Stimulated activated naive B cell treated with anti-CD40 and anti-IgM and Interleukin-4, amounts not matched to agents 10 μg/mL and 1 μg/mL and 100 μg/mL, for 72 hours (primary cell): ENCODE results near the gene CYTH1.

Source experiments
- ATAC-seq, 2 donors: fragments of 150-1000 bp; cut with Tn5 transposase; replicated peaks; 2 replicates each; pipeline ENCODE4 v1.10.0; 2021; ENCODE audit warnings: moderate library complexity in 1 of 2
- DNase-seq: peaks from one replicate; pipeline ENCODE4 v3.0.0; 2021
- H3K27ac Mint-ChIP-seq: one replicate; pipeline ENCODE4 v1.8.0; 2022; ENCODE audit warnings: mild to moderate bottlenecking, mixed read lengths
- H3K27me3 Mint-ChIP-seq, 2 donors: one replicate each; pipeline ENCODE4 v1.8.0; 2022; ENCODE audit warnings: mixed read lengths in 2 of 2
- H3K36me3 Mint-ChIP-seq, 2 donors: one replicate each; pipeline ENCODE4 v1.8.0; 2022; ENCODE audit warnings: mixed read lengths in 2 of 2, mild to moderate bottlenecking in 1 of 2
- H3K4me1 Mint-ChIP-seq, 2 donors: one replicate each; pipeline ENCODE4 v1.8.0; 2022; ENCODE audit warnings: mixed read lengths in 2 of 2, mild to moderate bottlenecking in 1 of 2
- H3K4me3 Mint-ChIP-seq, 2 donors: one replicate each; pipeline ENCODE4 v1.8.0; 2022; ENCODE audit warnings: mild to moderate bottlenecking in 2 of 2, mixed read lengths in 2 of 2, moderate library complexity in 1 of 2
- H3K9me3 Mint-ChIP-seq, 2 donors: one replicate each; pipeline ENCODE4 v1.8.0; 2022; ENCODE audit warnings: mixed read lengths in 2 of 2, mild to moderate bottlenecking in 1 of 2

CYTH1 gene

GRCh38 chr17:78723957-78724356 is 58.1 kb downstream of the CYTH1 start:
- Mint-ChIP-seq H3K9me3 (no peaks in the 10 kb centered on the region), H3K4me3 (peak overlapping the region; percentile 30 to 80), H3K27ac (peak overlapping the region; percentile 84), H3K36me3 (peaks cover 64 to 69% of the 10 kb centered on the region in 2 donors), H3K27me3 (no peaks in the 10 kb centered on the region), H3K4me1 (peaks cover 72 to 97% of the 10 kb centered on the region in 2 donors)
- no peak for DNase-seq
- no peak for ATAC-seq

GRCh38 chr17:78723001-78723796 is 58.9 kb downstream of the CYTH1 start:
- ATAC-seq: no peak
- peaks cover 68 to 73% of the 10 kb centered on the region in 2 donors for H3K36me3 Mint-ChIP-seq
- H3K9me3 Mint-ChIP-seq: no peaks in the 10 kb centered on the region
- no peak for DNase-seq
- H3K27ac Mint-ChIP-seq: peak overlapping the region; percentile 88
- H3K4me3 Mint-ChIP-seq: peak overlapping the region; percentile 75 to 80
- no peaks in the 10 kb centered on the region for H3K27me3 Mint-ChIP-seq
- H3K4me1 Mint-ChIP-seq: peaks cover 77 to 98% of the 10 kb centered on the region in 2 donors

GRCh38 chr17:78722246-78722761 is 59.8 kb downstream of the CYTH1 start:
- peak overlapping the region; percentile 75 to 80 for H3K4me3 Mint-ChIP-seq
- no peaks in the 10 kb centered on the region for H3K27me3 Mint-ChIP-seq
- DNase-seq (peak; percentile 59), ATAC-seq (peak; percentile 64 to 72)
- no peaks in the 10 kb centered on the region for H3K9me3 Mint-ChIP-seq
- H3K27ac Mint-ChIP-seq: peak overlapping the region; percentile 88
- peaks cover 62 to 68% of the 10 kb centered on the region in 2 donors for H3K36me3 Mint-ChIP-seq
- peaks cover 80 to 98% of the 10 kb centered on the region in 2 donors for H3K4me1 Mint-ChIP-seq

- Mint-ChIP-seq H3K9me3 (no peaks in the 10 kb centered on the region), H3K27me3 (no peaks in the 10 kb centered on the region), H3K36me3 (peaks cover 49 to 60% of the 10 kb centered on the region in 2 donors), H3K27ac (peak overlapping the region; percentile 94), H3K4me3 (peak overlapping the region; percentile 62 to 72), H3K4me1 (peaks cover 78 to 98% of the 10 kb centered on the region in 2 donors)
- ATAC-seq: no peak
- no peak for DNase-seq
Measured at GRCh38 chr17:78719630-78720298, 62.3 kb downstream of the CYTH1 start.

DNA sequence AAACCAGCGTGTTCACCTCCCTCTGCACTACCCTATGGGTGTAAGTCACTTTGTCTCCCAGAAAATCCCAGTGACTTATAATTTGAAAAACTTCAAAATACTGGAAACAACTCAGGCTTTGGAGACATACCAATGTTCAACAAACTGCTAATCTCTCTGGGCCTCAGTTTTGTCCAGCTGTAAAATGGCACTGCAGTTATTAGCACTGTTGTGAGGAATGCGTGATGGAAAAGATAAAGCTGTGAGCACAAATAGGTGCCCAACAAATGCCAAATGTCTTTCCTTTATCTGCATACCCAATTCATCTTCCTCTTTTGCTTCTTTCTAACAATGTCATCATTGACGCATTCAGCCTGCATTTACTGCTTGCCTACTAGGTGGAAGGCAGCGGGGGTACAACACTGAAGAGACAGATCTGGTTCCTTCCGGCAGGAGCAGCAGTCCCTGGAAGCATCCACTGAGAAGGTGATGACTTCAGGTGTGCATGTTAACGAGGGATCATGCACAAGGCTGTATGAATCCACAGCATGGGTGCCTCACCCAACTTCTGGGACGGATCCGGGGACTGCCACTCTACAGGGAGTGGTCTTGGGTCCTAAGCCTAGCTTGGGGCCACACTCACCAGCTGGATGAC is 63.4 kb downstream of the CYTH1 start:
- peaks cover 73 to 97% of the 10 kb centered on the region in 2 donors for H3K4me1 Mint-ChIP-seq
- H3K27me3 Mint-ChIP-seq: no peaks in the 10 kb centered on the region
- peak overlapping the region; percentile 62 to 72 for H3K4me3 Mint-ChIP-seq
- DNase-seq (no peak), ATAC-seq (peak; percentile 60 to 66)
- H3K27ac Mint-ChIP-seq: peak overlapping the region; percentile 94
- peaks cover 46 to 63% of the 10 kb centered on the region in 2 donors for H3K36me3 Mint-ChIP-seq
- no peaks in the 10 kb centered on the region for H3K9me3 Mint-ChIP-seq

GRCh38 chr17:78717431-78717980 is 64.6 kb downstream of the CYTH1 start:
- DNase-seq: no peak
- peak overlapping the region; percentile 94 for H3K27ac Mint-ChIP-seq
- ATAC-seq: no peak
- no peaks in the 10 kb centered on the region for H3K9me3 Mint-ChIP-seq
- H3K4me1 Mint-ChIP-seq: peaks cover 64 to 97% of the 10 kb centered on the region in 2 donors
- peaks cover 35 to 55% of the 10 kb centered on the region in 2 donors for H3K36me3 Mint-ChIP-seq
- H3K4me3 Mint-ChIP-seq: peak overlapping the region; percentile 62 to 72
- no peaks in the 10 kb centered on the region for H3K27me3 Mint-ChIP-seq

DNA sequence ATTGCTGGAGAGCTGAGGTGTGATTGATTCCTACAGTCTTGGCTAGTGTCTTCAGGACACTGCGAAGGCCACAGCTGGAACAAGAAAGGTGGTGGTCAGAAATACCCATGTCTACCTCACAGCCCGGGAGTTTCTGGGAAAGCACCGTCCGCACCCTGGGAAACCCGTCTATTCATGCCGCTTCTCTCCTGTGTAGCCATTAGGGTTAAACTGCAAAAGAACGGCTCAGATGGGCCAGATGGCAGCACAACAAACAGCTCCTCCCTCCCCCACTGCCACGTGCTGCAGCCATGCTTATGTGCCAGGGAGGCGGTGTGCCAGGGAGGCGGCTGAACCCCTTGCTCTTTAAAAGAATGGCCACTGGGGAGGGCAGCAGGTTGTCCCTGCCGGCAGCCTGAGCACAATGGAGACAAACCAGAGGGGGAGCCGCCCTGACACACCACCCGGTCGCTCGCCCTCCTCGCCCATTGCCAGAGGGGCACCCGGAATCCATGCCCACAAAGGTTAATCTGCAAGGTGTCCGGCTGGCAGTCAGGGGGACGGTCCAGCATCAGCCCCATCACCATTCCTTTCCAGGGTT is 65.2 kb downstream of the CYTH1 start:
- peak overlapping the region; percentile 91 for H3K27ac Mint-ChIP-seq
- peak; percentile 31 to 47 for ATAC-seq
- H3K4me3 Mint-ChIP-seq: peak overlapping the region; percentile 62 to 72
- no peak for DNase-seq
- H3K27me3 Mint-ChIP-seq: no peaks in the 10 kb centered on the region
- peaks cover 62 to 95% of the 10 kb centered on the region in 2 donors for H3K4me1 Mint-ChIP-seq
- peaks cover 0 to 1% of the 10 kb centered on the region in 2 donors for H3K9me3 Mint-ChIP-seq
- peaks cover 34 to 54% of the 10 kb centered on the region in 2 donors for H3K36me3 Mint-ChIP-seq

- H3K4me1 Mint-ChIP-seq: peaks cover 61 to 95% of the 10 kb centered on the region in 2 donors
Measured at GRCh38 chr17:78716292-78716691, 65.8 kb downstream of the CYTH1 start.

DNA sequence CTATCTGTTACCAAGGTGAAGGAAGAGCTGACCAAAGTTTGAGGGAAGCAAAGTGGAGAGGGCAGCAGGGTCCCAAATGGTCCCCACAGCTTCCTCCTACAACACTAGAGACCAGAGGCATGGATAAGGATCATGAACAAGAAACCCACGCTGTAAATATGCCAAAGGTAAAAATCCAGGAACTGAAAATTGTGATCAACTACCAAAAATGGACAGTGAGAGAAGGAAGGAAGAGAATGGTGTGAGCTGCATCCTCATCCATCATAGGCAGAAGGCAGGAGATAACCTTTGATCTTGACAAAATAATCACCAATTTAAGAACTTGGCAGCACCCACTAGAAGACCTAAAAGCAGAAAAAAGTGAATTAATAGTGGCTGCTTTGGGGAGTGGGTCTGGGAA is 66.2 kb downstream of the CYTH1 start:
- H3K4me1 Mint-ChIP-seq: peaks cover 61 to 91% of the 10 kb centered on the region in 2 donors
- ATAC-seq: no peak

More at GRCh38 chr17:78716292-78716691, 65.8 kb downstream of the CYTH1 start:
- ATAC-seq (no peak), DNase-seq (no peak)
- Mint-ChIP-seq H3K9me3 (peaks cover 0 to 4% of the 10 kb centered on the region in 2 donors), H3K36me3 (peaks cover 33 to 55% of the 10 kb centered on the region in 2 donors), H3K27me3 (no peaks in the 10 kb centered on the region), H3K4me3 (peak overlapping the region; percentile 62 to 72), H3K27ac (peak overlapping the region; percentile 91)

GRCh38 chr17:78715000-78715771 is 66.9 kb downstream of the CYTH1 start:
- no peaks in the 10 kb centered on the region for H3K27me3 Mint-ChIP-seq
- peak overlapping the region; percentile 75 to 77 for H3K4me3 Mint-ChIP-seq
- DNase-seq (no peak), ATAC-seq (no peak)
- peaks cover 65 to 93% of the 10 kb centered on the region in 2 donors for H3K4me1 Mint-ChIP-seq
- H3K27ac Mint-ChIP-seq: peak overlapping the region; percentile 92
- H3K9me3 Mint-ChIP-seq: peaks cover 0 to 4% of the 10 kb centered on the region in 2 donors
- H3K36me3 Mint-ChIP-seq: peaks cover 37 to 61% of the 10 kb centered on the region in 2 donors

More for the DNA sequence above, 66.2 kb downstream of the CYTH1 start:
- H3K4me3 Mint-ChIP-seq: peak overlapping the region; percentile 75 to 77
- no peak for DNase-seq
- peaks cover 0 to 4% of the 10 kb centered on the region in 2 donors for H3K9me3 Mint-ChIP-seq
- no peaks in the 10 kb centered on the region for H3K27me3 Mint-ChIP-seq
- peaks cover 33 to 55% of the 10 kb centered on the region in 2 donors for H3K36me3 Mint-ChIP-seq
- H3K27ac Mint-ChIP-seq: peak overlapping the region; percentile 92

GRCh38 chr17:78714534-78714933 is 67.5 kb downstream of the CYTH1 start:
- peak; percentile 60 to 61 for ATAC-seq
- peaks cover 40 to 59% of the 10 kb centered on the region in 2 donors for H3K36me3 Mint-ChIP-seq

DNA sequence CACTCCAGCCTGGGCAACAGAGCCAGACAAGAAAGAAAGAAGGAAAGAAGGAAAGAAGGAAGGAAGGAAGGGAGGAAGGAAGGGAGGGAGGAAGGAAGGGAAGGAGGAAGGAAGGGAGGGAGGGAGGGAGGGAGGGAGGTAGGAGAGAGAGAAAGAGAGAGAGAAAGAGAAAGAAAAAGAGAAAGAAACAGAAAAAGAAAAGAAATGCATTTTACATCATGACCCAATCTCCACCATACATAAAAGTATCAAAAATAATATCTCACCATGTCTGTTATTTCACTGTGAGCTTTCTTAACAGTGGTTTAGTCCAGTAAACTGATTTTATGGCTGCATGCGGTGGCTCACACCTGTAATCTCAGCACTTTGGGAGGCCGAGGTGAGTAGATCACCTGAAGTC is 70.0 kb downstream of the CYTH1 start:
- Mint-ChIP-seq H3K27me3 (no peaks in the 10 kb centered on the region), H3K9me3 (peaks cover 0 to 4% of the 10 kb centered on the region in 2 donors), H3K4me3 (peak overlapping the region in 1 of 2 donors; percentile 40), H3K36me3 (peaks cover 42 to 56% of the 10 kb centered on the region in 2 donors), H3K4me1 (peaks cover 56 to 89% of the 10 kb centered on the region in 2 donors), H3K27ac (peak overlapping the region; percentile 96)
- DNase-seq: no peak
- ATAC-seq: no peak

More at GRCh38 chr17:78714534-78714933, 67.5 kb downstream of the CYTH1 start:
- no peak for DNase-seq
- Mint-ChIP-seq H3K27ac (peak overlapping the region; percentile 86), H3K27me3 (no peaks in the 10 kb centered on the region), H3K9me3 (peaks cover 0 to 4% of the 10 kb centered on the region in 2 donors), H3K4me1 (peaks cover 65 to 93% of the 10 kb centered on the region in 2 donors), H3K4me3 (peak overlapping the region; percentile 60 to 69)

- H3K4me1 Mint-ChIP-seq: peaks cover 46 to 80% of the 10 kb centered on the region in 2 donors
- no peaks in the 10 kb centered on the region for H3K27me3 Mint-ChIP-seq
- ATAC-seq: no peak
- DNase-seq: no peak
- peaks cover 40 to 50% of the 10 kb centered on the region in 2 donors for H3K36me3 Mint-ChIP-seq
- peak overlapping the region; percentile 93 for H3K27ac Mint-ChIP-seq
- H3K9me3 Mint-ChIP-seq: peaks cover 0 to 4% of the 10 kb centered on the region in 2 donors
- H3K4me3 Mint-ChIP-seq: peak overlapping the region; percentile 15 to 61
Measured at GRCh38 chr17:78710607-78711006, 71.5 kb downstream of the CYTH1 start.
